Panc1 (cell line): ENCODE measurements around the gene SRBD1. TPM values are rescaled to one million over a fixed set of nuclear protein-coding genes. Genes with fewer than 3 reads are reported as not detected.

Experiments used
- ATAC-seq: fragments of 200-7000 bp; cut with Tn5 transposase; 2 replicates; pipeline ENCODE4 v1.9.1; 2020; ENCODE audit warnings: mild to moderate bottlenecking, moderate library complexity
- BruUV-seq: library from RNA; stranded (reverse); fragments of 400-500 nt; replicated peaks from 2 replicates; lab custom pipeline; 2021; lab: Mats Ljungman, UMichigan
- CTCF ChIA-PET: fragments of 300-600 bp; sonication (Branson Sonifier 250); formaldehyde crosslinking; loops from one replicate; lab custom pipeline; 2022; ENCODE audit warnings: antibody characterized with exemption; lab: Charles Lee
- POLR2A ChIA-PET: fragments of 300-600 bp; sonication (Branson Sonifier 250); formaldehyde crosslinking; loops from one replicate; lab custom pipeline; 2022; ENCODE audit warnings: antibody characterized with exemption; lab: Charles Lee
- DNase-seq: peaks from one replicate; pipeline ENCODE4 v3.0.0-alpha.2; 2010; ENCODE audit warnings: low read depth, low spot score
- H3K27ac ChIP-seq: 2 replicates; pipeline ENCODE4 v1.5.1; 2011; ENCODE audit warnings: mild to moderate bottlenecking, low read length, inconsistent platforms
- H3K27me3 ChIP-seq: fragments of 200-500 bp; sonication (Bioruptor generic); 2 replicates; pipeline ENCODE4 v1.6.0; 2014; ENCODE audit warnings: low read length, inconsistent platforms; ENCODE audit not compliant: control insufficient read depth, insufficient read depth
- H3K36me3 ChIP-seq: fragments of 200-500 bp; sonication (Bioruptor generic); 2 replicates; pipeline ENCODE4 v1.5.1; 2014; ENCODE audit warnings: inconsistent platforms, mild to moderate bottlenecking, low read length, moderate library complexity; ENCODE audit not compliant: control insufficient read depth, insufficient read depth
- H3K4me1 ChIP-seq: 2 replicates; pipeline ENCODE4 v1.5.1; 2011; ENCODE audit warnings: inconsistent platforms, mild to moderate bottlenecking, low read length, moderate library complexity; ENCODE audit not compliant: control insufficient read depth, insufficient read depth
- H3K4me3 ChIP-seq, 2 experiments: 2 replicates each; pipeline ENCODE4 v1.5.1; 2011 to 2012; ENCODE audit warnings: low read depth in 2 of 2, low read length in 2 of 2, mild to moderate bottlenecking in 2 of 2, inconsistent platforms in 1 of 2, moderate library complexity in 1 of 2
- H3K9me3 ChIP-seq: fragments of 200-500 bp; sonication (Bioruptor generic); 2 replicates; pipeline ENCODE4 v1.5.1; 2014; ENCODE audit warnings: low read depth, mild to moderate bottlenecking, inconsistent platforms, low read length, moderate library complexity; ENCODE audit not compliant: control insufficient read depth, insufficient read depth
- POLR2AphosphoS5 ChIP-seq: IDR thresholded peaks from 2 replicates; pipeline ENCODE4 v1.6.1; 2012; ENCODE audit warnings: mild to moderate bottlenecking, low read depth, low read length, moderate library complexity
- REST ChIP-seq, 2 experiments: IDR thresholded peaks; 2 replicates each; pipeline ENCODE4 v1.6.1; 2011 to 2012; ENCODE audit warnings: low read depth in 2 of 2, control low read depth in 1 of 2, low read length in 1 of 2, mild to moderate bottlenecking in 1 of 2, moderate library complexity in 1 of 2; ENCODE audit not compliant: insufficient read depth in 1 of 2
- SIN3A ChIP-seq: IDR thresholded peaks from 2 replicates; pipeline ENCODE4 v1.6.1; 2012; ENCODE audit warnings: low read depth, mild to moderate bottlenecking, low read length, moderate library complexity, borderline replicate concordance; ENCODE audit not compliant: insufficient read depth
- TCF7L2 ChIP-seq: IDR thresholded peaks from 2 replicates; pipeline ENCODE4 v1.6.1; 2011; ENCODE audit warnings: mild to moderate bottlenecking, low read depth, low read length, inconsistent platforms
- in situ Hi-C: cut with HindIII; loops from 2 replicates; pipeline ENCODE4 v1.10.0; 2016; ENCODE audit warnings: low sequenced_read_pairs, low pct_unique_long_range_greater_than_20kb
- intact Hi-C: fragments of 100-400 bp; cut with micrococcal nuclease; formaldehyde crosslinking; loops from one replicate; pipeline ENCODE4 v1.10.0; 2022; ENCODE audit not compliant: unreplicated experiment
- total RNA-seq: library from RNA; stranded (reverse); gene quantifications from one replicate; pipeline ENCODE4 v1.2.1, GENCODE V29; 2021; ENCODE audit not compliant: unreplicated experiment
- TF ChIP-seq, protein P1 (sequence below): fragments of 450-650 bp; IDR thresholded peaks from 2 replicates; pipeline ENCODE4 v1.5.1; 2017; ENCODE audit warnings: mild to moderate bottlenecking

The SRBD1 gene
- total RNA-seq, 1 experiment from 2014 or later, result 9.7 TPM

- no peak for ATAC-seq
- BruUV-seq, result no TSS peak
- CTCF ChIA-PET, result no interaction called here
- in situ Hi-C loops (no loop called here), intact Hi-C loops (no loop called here)
- no peak overlapping the region for H3K27ac ChIP-seq
- no peaks in the 10 kb centered on the region for H3K9me3 ChIP-seq
- no peak for TF ChIP-seq REST (IDR thresholded peaks at IDR 0.05; ENCODE audit: insufficient read depth in 1 of 2, low read depth in 2 of 2, low read length in 1 of 2)
- no peak for TF ChIP-seq TCF7L2
- no peak for TF ChIP-seq SIN3A
- TF ChIP-seq POLR2AphosphoS5, result no peak
- TF ChIP-seq, protein P1, sequence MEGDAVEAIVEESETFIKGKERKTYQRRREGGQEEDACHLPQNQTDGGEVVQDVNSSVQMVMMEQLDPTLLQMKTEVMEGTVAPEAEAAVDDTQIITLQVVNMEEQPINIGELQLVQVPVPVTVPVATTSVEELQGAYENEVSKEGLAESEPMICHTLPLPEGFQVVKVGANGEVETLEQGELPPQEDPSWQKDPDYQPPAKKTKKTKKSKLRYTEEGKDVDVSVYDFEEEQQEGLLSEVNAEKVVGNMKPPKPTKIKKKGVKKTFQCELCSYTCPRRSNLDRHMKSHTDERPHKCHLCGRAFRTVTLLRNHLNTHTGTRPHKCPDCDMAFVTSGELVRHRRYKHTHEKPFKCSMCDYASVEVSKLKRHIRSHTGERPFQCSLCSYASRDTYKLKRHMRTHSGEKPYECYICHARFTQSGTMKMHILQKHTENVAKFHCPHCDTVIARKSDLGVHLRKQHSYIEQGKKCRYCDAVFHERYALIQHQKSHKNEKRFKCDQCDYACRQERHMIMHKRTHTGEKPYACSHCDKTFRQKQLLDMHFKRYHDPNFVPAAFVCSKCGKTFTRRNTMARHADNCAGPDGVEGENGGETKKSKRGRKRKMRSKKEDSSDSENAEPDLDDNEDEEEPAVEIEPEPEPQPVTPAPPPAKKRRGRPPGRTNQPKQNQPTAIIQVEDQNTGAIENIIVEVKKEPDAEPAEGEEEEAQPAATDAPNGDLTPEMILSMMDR, result no peak
- no peak overlapping the region for H3K4me3 ChIP-seq
- H3K27me3 ChIP-seq, result no peaks in the 10 kb centered on the region
- DNase-seq, result no peak
- POLR2A ChIA-PET, result no interaction called here
- H3K4me1 ChIP-seq, result no peaks in the 10 kb centered on the region
- no peaks in the 10 kb centered on the region for H3K36me3 ChIP-seq
Observed at GRCh38 chr2:45412754-45413379, 198.2 kb downstream of the SRBD1 start.

DNA sequence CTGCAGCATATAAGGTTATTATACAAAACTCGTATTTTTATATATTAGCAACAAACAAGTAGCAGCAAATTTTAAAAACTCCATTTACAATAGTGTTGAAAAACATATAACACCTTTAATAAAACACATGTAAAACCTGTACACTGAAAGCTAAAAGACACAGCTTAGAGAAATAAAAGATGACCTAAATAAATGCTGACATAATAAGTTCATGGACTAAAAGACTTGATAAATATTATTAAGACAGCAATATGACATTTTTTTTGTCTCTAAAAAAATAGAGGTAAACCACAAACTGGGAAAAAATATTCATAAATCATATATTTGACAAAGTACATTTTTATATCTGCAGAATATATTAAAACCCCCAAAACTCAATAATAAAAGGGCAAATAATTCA is 201.4 kb downstream of the SRBD1 start:
- Histone ChIP-seq H3K27me3 (no peaks in the 10 kb centered on the region), H3K4me3 (no peak overlapping the region), H3K36me3 (no peaks in the 10 kb centered on the region), H3K27ac (no peak overlapping the region), H3K9me3 (no peaks in the 10 kb centered on the region), H3K4me1 (no peaks in the 10 kb centered on the region)
- ChIA-PET POLR2A (no interaction called here), CTCF (no interaction called here)
- intact Hi-C loops, result no loop called here
- in situ Hi-C loops, result no loop called here
- TF ChIP-seq POLR2AphosphoS5, result no peak
- TF ChIP-seq TCF7L2, result no peak
- no peak for TF ChIP-seq REST (IDR thresholded peaks at IDR 0.05; ENCODE audit: insufficient read depth in 1 of 2, low read depth in 2 of 2, low read length in 1 of 2)
- TF ChIP-seq, protein P1, result no peak
- TF ChIP-seq SIN3A, result no peak
- no TSS peak for BruUV-seq
- ATAC-seq, result no peak
- no peak for DNase-seq
